HG03280 (cell line): ENCODE measurements around the gene BBOF1.
A peak's percentile ranks its signal among the peaks of the same experiment; 100 is the strongest.

Experiments
- ATAC-seq: cut with Tn5 transposase; IDR thresholded peaks from one replicate; pipeline ENCODE4 v1.9.1; 2021; ENCODE audit warnings: mild to moderate bottlenecking, moderate library complexity; ENCODE audit not compliant: unreplicated experiment

The BBOF1 gene

DNA sequence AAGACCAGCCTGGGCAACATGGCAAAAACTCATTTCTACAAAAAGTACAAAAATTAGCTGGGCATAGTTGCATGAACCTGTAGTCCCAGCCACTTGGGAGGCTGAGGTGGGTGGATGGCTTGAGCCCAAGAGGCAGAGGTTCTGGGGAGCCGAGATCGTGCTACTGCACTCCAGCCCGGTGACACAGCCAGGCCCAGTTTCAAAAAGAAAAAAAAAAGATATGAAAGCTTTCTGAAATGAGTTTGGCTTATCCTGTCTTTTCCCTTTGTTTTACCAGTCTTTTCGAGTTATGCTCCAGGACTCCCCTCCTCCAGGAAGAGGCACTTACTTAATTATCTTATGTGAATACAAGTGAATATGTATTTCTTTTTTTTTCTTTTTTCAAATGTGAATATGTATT is 3.2 kb downstream of the BBOF1 start:
- ATAC-seq, result no peak

DNA sequence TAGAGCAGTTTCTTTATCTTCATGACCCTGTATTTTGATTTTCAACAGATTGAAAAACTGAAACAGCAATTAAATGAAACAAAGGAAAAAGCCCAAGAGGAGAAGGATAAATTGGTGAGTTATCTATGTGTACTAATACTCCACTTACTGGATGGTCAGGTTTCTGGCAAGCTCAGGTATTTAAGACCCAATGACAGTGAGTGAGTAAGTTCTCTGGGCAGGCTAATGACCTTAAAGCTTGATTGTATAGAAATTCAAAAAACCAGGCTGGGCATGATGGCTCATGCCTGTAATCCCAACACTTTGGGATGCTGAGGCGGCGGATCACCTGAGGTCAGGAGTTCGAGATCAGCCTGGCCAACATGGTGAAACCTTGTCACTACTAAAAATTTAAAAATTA is 10.0 kb downstream of the BBOF1 start:
- no peak for ATAC-seq

DNA sequence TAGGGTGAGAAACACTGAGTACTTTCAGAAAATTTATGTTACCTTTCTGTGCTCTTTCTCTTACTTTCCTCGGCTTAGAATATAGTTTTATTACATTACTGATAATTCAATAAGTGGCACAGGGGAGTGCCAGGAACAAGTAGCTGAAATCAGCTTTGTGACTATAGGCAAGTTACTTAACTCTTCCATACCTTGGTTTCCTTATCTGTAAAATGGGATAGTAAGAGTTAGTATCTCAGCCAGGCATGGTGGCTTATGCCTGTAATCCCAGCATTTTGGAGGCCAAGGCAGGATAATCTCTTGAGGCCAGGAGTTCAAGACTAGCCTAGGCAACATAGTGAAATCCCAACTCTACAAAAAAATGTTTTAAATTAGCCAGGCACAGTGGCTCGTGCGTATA is 15.4 kb downstream of the BBOF1 start:
- no peak for ATAC-seq

DNA sequence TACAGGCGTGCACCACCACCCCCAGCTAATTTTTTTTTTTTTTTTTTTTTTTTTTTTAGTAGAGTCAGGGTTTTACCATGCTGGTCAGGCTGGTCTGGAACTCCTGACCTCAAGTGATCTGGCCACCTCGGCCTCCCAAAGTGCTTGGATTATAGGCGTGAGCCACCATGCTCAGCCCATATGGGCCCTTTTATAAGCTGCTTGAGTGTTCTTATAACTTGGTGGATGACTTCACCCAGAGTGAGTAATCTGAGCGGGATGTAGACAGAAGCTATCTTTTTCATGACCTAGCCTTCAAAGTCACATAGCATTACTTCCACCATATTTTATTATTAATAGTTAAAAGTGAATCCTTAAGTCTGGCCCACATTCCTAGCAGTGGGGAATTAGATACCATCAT is 16.4 kb downstream of the BBOF1 start:
- no peak for ATAC-seq

- no peak for ATAC-seq
These were observed 19.1 kb downstream of the BBOF1 start for GRCh38 chr14:74038020-74038859.

- no peak for ATAC-seq
These were observed 23.1 kb downstream of the BBOF1 start for GRCh38 chr14:74042296-74042695.

GRCh38 chr14:74045522-74045921 is 26.4 kb downstream of the BBOF1 start:
- no peak for ATAC-seq

- ATAC-seq, result no peak
These were observed 29.1 kb downstream of the BBOF1 start for GRCh38 chr14:74048281-74048680.

DNA sequence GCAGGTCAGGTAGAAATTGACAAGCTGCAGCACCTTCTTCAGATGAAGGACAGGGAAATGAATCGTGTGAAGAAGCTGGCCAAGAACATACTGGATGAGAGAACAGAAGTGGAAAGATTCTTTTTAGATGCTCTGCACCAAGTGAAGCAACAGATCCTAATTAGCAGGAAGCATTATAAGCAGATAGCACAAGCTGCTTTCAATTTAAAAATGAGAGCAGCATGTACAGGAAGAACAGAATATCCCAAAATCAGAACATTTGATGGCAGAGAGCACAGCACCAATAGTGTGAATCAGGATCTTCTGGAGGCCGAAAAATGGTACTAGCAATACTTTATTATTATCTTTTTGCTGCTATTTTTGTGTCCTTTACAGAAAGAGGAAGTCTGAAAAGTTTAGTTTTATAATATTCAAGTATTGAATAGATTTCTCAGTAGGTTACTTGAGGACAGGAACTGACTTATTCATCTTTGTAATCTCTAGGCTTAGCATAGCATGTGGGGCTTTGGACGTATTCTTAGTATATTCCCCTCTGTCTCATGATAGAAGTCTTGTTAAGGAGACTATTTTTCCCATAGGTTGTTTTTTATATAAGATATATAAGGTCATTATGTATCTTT is 30.8 kb downstream of the BBOF1 start:
- ATAC-seq, result no peak

GRCh38 chr14:74062809-74063150 is 43.6 kb downstream of the BBOF1 start:
- ATAC-seq, result no peak

GRCh38 chr14:74064426-74064825 is 45.3 kb downstream of the BBOF1 start:
- no peak for ATAC-seq

- no peak for ATAC-seq
These were observed 45.7 kb downstream of the BBOF1 start for GRCh38 chr14:74064883-74065282.

DNA sequence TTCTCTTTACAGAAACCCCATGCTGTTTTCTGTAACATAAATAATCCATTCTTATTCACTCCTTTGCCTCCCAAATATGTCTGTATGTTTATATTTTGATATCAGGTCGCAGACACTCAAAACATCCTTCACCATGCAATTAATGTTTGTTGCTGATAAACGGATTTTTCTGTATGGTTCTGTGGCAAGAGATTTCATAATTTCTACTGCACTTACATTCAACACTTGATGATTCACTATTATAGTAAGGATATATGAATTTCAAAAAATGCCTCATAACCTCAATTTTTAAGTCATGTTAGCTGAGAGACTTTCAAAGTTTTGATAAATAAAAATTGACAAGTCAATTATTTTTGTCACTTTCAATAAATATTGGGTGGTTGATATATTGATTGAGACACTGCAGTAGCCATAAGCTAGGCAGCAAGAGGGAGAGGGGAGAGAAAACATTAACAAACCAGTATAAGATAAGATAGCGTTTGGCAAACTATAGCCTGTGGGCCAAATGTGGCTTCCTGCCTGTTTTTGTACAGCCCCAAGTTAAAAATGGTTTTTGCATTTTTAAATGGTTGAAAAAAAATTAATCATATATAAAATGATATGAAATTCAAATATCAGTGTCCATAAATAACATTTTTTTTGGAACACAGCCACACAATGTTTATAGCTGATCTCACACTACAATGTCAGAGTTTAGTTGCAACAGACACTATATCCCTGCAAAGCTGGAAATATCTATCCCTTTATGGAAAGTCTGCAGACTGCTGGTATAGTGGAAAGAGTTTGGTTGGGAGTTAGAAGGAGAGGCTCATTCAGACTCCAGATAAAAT is 46.8 kb downstream of the BBOF1 start:
- no peak for ATAC-seq

DNA sequence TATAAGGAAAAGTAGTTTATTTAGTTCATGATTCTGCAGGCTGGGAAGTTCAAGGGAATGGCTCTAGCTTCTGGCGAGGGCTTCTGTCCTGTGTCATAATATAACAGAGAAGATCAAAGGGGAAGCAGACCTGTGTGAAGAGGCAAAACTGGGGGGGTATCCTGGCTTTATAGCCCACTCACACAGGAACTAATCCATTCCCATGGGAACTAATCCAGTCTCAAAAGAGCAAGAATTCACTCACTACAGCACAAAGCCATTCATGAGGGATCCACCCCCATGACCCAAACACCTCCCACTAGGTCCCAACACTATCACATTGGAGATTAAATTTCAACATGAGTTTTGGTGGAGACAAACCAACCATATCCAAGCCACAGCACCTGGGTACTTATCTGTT is 58.3 kb downstream of the BBOF1 start:
- ATAC-seq, result no peak

DNA sequence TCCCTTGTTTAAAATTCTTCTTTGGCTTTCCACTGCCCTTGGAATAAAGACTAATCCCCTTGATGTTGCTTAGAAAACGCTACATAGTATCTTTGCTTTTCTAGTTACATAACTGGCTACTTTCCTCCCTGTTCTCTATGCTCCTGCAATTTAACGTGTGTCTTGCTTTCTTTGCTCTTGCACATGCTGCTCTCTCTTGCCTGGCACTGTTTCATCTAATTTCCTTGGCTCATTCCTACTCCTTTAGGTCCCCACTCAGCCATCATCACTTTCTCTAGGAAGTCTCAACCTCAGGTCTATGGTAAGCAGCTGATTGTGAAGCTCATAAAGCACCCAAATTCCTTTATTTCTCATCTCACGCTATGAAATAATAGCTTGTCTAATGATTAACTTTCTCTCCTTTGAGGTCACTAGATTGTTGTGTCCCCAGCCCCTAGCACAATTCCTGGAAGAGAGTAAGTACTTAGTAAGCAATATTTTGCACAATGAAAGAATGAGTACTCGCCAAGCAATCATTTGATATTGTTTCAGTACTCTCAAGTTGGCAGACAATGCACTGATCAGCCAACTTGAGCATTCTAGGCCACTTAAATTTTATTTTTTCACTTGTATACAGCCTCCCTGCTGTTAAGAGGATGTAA is 61.8 kb downstream of the BBOF1 start:
- ATAC-seq, result no peak

GRCh38 chr14:74081491-74081890 is 62.3 kb downstream of the BBOF1 start:
- no peak for ATAC-seq

DNA sequence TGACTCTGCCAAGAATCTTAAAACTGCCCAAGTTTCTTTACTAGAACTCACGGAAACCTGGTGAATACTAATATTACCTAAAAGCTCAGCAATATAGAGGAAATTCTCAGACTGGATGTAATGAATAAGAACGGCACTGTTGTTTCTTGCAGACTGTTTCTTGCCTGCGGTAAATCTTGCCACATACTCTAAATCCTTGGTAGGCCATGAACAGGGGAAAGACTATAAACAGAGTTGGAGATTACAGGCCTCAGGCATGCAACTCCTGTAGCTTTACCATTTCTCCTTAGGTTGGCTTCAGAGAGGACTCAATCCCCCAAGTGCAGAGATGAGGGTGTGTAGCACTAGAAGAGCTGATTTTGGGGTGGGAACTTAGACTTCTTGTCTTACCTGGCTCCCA is 64.0 kb downstream of the BBOF1 start:
- ATAC-seq, result no peak

GRCh38 chr14:74083784-74084276 is 64.7 kb downstream of the BBOF1 start:
- no peak for ATAC-seq

- peak; percentile 90 for ATAC-seq
These were observed 65.3 kb downstream of the BBOF1 start, which contains the start of the genes ALDH6A1 and LIN52 for GRCh38 chr14:74084277-74085046. TSS of gene ALDH6A1 (minus strand) at chr14:74084453. CDS start at chr14:74084394, 59 bp downstream. TSS of gene LIN52 (plus strand) at chr14:74084956. CDS start at chr14:74084975, 19 bp downstream.

DNA sequence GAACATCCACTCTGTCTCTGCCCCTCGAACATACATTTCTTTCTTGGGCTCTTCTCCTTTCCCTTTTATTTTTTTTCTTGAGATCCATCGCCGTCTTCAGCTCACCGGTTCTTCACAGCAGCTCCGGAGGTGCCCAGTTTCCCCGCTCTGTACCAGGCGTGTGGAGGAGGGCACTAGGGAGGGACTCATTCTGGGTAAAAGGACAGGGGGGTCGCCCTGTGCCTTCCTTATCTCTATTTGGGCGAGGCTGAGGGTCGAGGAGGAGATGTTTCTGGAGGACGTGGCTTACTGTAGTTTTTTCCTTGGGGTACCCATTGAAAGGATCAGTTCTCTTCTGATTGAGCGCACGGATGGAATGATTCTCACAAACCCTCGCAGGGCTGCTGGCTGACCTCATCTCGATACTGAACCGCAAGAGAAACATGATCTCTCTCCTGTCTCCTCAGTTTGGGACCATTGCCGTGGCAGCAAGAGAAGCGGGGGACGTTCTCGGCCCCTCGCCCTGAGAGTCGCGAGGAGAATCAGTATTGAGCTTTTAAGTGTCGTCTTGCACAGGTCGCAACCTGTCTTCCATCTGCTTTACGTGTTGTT is 66.0 kb downstream of the BBOF1 start:
- peak; percentile 4 for ATAC-seq
